ENCODE results near the gene TEX44.

TEX44 gene

DNA sequence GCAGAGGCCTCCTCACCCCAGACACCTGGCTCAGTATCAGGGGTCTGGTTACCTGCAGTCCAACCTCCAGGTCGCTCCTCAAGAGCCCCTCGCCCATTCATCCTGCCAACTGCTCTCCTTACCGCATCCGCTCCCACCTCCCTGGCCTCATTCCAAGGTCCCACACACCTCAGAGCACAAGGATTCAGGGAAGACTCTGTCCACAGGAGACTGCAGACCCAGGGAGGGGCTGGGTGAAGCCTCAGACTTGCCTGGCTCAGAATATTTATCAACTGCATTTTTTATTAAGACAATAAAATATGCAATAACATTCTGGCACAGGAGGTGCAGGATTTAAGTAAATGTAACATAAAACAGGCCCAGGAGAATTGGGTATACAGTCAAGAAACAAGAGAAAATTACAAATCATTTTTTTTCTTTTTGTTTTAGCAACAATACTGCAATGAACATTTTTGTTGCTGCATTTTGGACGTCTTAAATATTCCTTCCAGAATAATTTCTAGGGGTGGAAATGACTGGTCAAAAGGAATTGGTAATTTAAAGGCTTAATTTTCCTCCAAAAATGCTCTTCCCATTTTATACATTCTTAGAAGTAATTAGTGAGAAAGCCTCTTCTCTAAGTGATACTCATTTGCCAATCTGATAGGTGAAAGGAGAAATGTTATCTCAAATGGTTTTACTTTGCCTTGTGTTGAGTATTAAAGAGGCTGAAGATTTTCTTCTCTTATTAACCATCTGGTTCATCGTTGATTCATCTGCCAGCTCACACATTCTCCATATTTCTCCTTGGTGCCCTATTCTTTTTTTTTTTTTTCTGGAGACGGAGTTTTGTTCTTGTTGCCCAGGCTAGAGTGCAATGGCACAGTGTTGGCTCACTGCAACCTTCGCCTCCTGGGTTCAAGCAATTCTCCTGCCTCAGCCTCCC lies 42.5 kb downstream of the TEX44 start:
- no peak for DNase-seq (ENCODE audit: low read depth)

DNA sequence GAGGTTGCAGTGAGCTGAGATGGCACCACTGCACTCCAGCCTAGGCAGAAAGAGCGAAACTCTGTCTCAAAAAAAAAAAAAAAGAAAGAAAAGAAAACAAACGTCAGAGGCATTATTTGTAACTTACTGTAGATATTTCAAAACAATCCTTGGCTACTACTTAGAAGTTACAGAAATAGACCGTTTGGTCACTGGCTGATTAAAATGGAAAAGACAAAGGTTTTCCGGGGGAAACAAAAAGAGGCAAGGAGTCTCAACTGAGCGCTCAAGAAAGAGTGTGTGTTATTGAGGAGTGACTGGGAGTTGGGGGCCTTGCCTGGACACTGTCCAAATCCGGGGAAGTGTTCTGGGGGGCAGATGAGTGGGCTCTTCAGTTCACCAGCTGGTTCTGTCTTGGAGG lies 47.6 kb downstream of the TEX44 start:
- no peak for DNase-seq (ENCODE audit: low read depth)

DNA sequence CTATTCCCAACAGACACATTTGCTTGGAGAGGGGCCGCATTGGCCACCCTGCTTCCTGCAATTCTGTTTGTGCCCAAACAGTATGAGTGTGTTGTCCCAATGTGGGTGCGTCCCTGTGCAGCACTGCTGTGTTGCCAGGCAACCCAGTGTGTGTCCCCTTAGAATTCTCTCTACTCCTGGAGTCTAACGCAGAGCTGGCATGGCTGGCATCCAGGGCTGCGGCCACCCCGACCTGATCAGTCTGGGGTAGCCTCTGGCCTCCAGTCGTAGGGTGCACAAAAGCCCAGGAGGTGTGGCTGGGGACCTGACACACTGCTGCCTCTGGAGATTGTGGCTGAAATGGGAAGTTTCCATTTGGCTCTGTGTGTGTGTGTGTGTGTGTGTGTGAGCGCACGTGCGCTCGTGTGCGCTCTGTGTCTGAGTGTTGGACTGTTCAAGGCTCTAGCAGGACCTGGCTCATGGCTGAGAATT lies 48.0 kb downstream of the TEX44 start:
- DNase-seq (ENCODE audit: low read depth), result no peak

DNA sequence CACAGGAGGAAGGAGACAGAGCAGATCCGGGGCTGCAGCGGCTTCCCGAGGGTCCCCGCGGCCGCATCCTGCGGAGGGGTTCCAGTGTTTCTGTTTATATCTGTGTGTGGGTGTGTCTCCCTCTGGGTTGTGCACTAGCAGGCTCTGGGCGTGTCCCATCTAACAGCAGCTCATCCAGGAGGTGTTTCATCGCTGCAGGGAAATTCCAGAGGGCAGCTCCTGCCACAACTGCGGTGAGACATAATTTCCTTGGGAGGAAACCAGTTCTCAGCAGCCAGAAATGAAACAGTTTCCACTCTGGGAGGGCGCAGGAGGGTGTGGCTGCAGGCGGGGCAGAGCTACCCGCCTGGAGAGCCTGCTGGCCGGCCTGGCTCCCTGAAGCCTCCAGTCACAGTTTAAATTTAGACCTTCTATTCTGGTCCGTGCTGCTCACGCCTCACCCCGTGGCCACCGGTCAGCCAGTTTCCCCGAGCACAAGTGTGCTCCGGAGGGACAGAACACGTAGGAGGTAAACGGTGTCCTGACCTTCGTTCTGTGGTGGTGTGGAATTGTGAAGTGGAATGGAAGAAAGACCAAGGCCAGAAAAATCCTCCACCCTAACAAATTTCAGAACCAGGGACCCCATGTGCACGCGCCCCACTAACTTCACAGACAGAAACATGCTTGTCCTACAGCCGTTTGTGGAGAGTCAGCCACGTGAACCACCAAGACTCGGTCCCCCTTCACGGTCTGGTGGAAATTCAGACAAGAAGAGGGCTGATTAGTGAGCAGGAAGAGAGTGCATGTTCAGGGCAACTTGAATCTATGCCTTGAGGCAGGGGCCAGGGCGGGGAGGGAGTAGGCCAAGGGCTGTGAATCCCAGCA lies 50.2 kb downstream of the TEX44 start:
- peak; percentile 97 for DNase-seq (ENCODE audit: low read depth)

DNA sequence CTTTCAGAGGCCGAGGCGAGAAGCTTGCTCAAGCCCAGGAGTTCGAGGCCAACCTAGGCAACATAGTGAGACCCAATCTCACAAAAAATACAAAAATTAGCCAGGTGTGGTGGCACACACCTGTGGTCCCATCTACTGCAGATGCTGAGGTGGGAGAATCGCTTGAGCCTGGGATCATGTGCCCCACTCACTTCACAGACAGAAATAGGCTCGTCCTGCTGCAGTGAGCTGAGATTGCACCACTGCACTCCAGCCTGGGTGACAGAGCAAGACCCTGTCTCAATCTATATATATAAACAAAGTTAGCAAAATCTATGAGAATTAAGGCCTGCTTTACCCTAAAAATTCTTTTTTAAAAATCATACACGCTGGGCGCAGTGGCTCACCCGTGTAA lies 50.8 kb downstream of the TEX44 start:
- no peak for DNase-seq (ENCODE audit: low read depth)
